Endometrium (tissue), 2 donors: Measurements from ENCODE around the gene FEM1A.
"Not testable (repeated sequence)": the region's sequence is repeated elsewhere in the genome, so short reads cannot be mapped to it uniquely, and the experiment has no call there.

ENCODE experiments used
- FAIRE-seq: peaks from 2 replicates; lab custom pipeline; 2012; peaks lifted over from hg19 to GRCh38; lab: Jason Lieb, UNC
- donor health status: control.
- donor health status: control.

The FEM1A gene

GRCh38 chr19:4775627-4776152 lies 15.8 kb upstream of the FEM1A start:
- FAIRE-seq, result no peak

- no peak for FAIRE-seq
Observed at GRCh38 chr19:4776436-4777211, 14.9 kb upstream of the FEM1A start.

- not testable (repeated sequence) for FAIRE-seq
Observed at GRCh38 chr19:4778124-4778523, 13.4 kb upstream of the FEM1A start.

- no peak for FAIRE-seq
Observed at GRCh38 chr19:4780860-4781259, 10.7 kb upstream of the FEM1A start.

- no peak for FAIRE-seq
Observed at GRCh38 chr19:4781801-4782200, 9.7 kb upstream of the FEM1A start.

GRCh38 chr19:4786412-4787016 lies 5.0 kb upstream of the FEM1A start:
- FAIRE-seq, result not testable (repeated sequence)

- not testable (repeated sequence) for FAIRE-seq
Observed at GRCh38 chr19:4792019-4792865, 708 bp downstream of the FEM1A start.

- not testable (repeated sequence) for FAIRE-seq
Observed at GRCh38 chr19:4792866-4793195, 1.3 kb downstream of the FEM1A start.

- FAIRE-seq, result not testable (repeated sequence)
Observed at GRCh38 chr19:4793278-4793677, 1.7 kb downstream of the FEM1A start.

GRCh38 chr19:4794971-4795370 lies 3.4 kb downstream of the FEM1A start:
- FAIRE-seq, result no peak

GRCh38 chr19:4795400-4795799 lies 3.9 kb downstream of the FEM1A start:
- no peak for FAIRE-seq

GRCh38 chr19:4800591-4801081 lies 9.1 kb downstream of the FEM1A start:
- no peak for FAIRE-seq

- no peak for FAIRE-seq
Observed at GRCh38 chr19:4801085-4801619, 9.6 kb downstream of the FEM1A start.

- FAIRE-seq, result no peak
Observed at GRCh38 chr19:4802711-4803110, 11.2 kb downstream of the FEM1A start.

GRCh38 chr19:4803736-4804695 lies 12.5 kb downstream of the FEM1A start:
- FAIRE-seq, result no peak

GRCh38 chr19:4805140-4805539 lies 13.6 kb downstream of the FEM1A start:
- not testable (repeated sequence) for FAIRE-seq

GRCh38 chr19:4806384-4806783 lies 14.8 kb downstream of the FEM1A start:
- FAIRE-seq, result no peak

- FAIRE-seq, result no peak
Observed at GRCh38 chr19:4807188-4807587, 15.7 kb downstream of the FEM1A start.

- FAIRE-seq, result no peak
Observed at GRCh38 chr19:4811328-4812131, 20.0 kb downstream of the FEM1A start.
